Suppressor macrophage treated with lipopolysaccharide for 1 hour (primary cell): ENCODE data around the gene CPEB3.

Experiments used
- DNase-seq, 3 donors: peaks; one replicate each; pipeline ENCODE4 v3.0.0-alpha.2; 2020 to 2022

Gene CPEB3

DNA sequence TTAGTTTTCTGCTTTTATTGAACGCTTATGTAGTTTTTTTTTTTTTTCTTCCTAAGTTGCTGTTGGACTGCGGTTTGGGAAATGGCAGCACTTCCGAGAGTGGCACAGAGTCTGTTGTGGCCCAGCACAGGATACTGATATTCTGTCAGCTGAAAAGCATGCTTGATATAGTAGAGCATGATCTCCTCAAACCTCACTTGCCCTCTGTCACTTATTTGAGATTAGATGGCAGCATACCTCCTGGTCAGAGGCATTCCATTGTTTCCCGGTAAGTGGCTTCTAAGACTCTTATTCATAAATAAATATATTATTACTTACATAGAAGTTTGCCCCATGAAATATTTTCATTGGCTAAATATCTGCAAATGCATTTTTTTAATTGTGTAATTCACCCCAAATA lies 266.2 kb downstream of the CPEB3 start:
- no peak for DNase-seq

- DNase-seq = no peak
These were observed 276.3 kb downstream of the CPEB3 start for GRCh38 chr10:92014620-92015019.

DNA sequence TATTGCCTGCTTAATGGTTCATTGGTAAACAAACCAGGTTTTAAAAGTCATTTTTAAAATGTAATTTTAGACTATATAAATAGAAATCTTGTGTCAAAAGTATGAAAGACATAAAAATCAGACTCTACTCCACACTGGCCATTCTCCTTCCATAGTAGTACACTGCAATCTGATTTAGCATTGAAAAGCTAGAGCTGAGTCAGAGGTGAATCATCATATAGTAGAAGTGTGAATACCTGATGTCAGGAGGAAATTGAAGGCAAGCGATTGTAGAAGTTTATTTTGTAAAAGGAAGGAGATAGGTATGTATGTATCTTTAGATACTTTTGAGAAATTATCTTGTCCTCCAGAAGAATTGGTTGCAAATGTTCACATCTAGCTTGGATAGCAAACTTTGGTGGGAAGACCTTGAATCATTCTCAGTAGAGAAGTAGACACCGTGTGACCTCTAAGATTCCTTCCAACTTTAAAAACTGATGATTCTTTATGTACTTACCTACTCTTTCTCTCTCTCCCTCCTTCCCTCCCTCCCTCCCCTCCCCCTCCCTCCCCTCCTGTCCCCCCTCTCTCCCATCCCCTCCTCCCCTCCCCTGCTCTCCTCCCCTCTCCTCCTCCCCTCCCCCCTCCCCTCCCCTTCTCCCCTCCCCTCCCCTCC lies 279.2 kb downstream of the CPEB3 start:
- DNase-seq = peak; percentile 3 to 30 (median 23)

DNA sequence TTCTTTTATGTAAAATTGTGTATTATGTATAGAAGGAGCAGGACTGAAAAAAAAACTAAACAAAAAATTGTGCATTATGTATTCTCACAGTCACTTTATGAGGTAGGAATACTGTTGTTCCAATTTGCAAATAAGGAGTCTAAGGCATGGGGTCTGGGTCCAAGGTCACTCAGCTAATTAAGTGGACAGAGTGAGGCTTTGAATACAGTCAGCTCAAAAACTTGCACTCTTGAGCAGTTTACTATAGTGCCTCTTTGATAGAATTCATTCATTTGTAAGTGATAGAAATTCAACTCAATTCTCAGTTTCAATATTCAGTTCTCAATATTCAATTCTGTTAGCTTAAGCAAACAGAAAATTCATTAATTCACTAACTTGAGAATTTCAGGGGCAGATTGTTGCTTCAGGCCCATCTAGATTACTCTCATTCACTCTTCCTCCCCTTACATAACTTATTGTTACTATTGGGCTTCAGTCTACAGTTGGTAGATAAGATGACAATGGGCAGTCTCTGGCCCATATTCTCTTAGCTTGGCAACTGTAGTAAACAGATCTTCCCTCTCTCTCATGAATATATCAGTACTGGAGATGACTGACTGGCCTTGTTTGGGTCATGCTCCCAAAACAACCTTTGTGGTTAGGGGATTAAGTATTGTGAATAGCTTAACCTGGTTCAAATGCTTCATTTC lies 280.7 kb downstream of the CPEB3 start:
- no peak for DNase-seq

GRCh38 chr10:92009445-92009844 lies 281.4 kb downstream of the CPEB3 start:
- no peak for DNase-seq

DNA sequence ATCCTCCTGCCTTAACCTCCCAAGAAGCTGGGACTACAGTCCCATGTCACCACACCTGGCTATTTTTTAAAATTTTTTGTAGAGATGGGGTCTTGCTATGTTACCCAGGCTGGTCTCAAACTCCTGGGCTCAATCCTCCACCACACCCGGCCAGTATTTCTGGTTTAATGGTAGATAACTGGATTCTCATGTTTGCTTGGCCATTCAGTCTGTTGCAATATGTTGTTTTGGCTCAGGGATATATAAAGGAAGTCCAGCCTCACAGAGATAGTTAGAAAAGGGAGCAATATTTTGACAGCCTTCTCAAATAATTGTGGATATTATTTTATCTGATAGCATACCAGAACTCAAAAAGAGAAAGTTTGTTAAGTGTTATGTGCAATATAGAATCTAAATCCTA lies 284.9 kb downstream of the CPEB3 start:
- no peak for DNase-seq

DNA sequence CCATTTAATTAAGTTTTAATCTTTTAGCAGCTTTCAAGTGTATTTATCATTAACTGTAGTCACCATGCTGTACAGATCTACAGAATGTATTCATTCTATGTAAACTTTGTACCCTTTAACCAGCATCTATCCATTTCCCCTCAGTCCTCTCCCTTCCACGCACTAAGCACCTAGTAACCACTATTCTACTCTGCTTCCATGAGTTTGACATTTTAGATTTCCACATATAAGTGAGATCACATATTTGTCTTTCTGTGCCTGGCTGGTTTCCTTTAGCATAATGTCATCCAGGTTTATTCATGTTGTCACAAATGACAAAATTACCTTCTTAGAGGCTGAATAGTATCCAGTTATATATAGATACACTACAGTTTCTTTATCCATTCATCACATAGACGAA lies 287.6 kb downstream of the CPEB3 start:
- no peak for DNase-seq

DNA sequence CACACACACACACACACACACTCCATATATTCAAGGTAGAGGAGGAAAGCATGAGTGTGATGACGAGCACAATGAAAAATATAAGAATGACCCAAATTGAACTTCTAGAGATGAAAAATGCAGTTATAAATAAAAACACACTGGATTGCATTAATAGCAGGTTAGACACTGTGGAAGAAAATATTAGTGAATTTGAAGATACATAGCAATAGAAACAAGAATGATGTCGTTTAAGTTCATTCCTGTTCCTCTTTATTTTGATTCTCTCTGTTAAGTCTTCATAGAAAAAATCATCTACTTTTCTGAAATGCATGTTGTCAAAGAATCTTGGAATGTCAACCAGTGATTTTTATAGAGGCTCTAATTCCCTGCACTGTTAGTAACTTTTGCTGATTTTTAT lies 288.9 kb downstream of the CPEB3 start:
- no peak for DNase-seq

- no peak for DNase-seq
These were observed 289.3 kb downstream of the CPEB3 start for GRCh38 chr10:92001581-92001980.
